ENCODE measurements around the gene MFGE8.
A peak's percentile ranks its signal among the peaks of the same experiment; 100 is the strongest.

Gene MFGE8

DNA sequence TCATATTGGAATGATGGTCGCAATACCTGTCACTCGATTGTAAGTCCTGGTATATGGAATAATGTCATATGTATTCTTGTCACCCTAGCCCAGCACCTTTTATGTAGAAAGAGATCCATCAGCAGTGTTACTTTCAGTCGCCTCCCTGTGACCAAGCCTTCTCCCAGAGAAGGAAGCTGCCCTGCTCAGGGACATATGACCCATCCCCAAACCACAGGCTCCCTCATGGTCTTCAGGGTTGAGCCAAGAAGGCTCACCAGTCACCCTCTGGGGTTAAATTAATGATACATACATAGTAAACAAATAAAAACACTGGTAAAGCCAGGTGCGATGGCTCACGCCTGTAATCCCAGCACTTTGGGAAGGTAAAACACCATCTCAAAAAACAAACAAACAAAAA lies 4.6 kb upstream of the MFGE8 start:
- no peak for DNase-seq

DNA sequence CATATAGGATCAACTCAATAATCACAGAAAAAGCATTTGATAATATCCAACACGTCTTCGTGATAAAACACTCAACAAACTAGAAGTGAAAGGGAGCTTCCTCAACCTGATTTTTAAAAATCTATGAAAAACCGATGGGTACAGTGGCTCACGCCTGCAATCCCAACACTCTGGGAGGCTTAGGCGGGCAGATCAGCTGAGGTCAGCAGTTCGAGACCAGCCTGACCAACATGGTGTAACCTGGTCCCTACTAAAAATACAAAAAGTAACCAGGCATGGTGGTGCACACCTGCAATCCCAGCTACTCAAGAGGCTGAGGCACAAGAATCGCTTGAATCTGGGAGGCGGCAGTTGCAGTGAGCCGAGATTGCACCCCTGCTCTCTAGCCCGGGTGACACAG lies 2.2 kb upstream of the MFGE8 start:
- DNase-seq = no peak

DNA sequence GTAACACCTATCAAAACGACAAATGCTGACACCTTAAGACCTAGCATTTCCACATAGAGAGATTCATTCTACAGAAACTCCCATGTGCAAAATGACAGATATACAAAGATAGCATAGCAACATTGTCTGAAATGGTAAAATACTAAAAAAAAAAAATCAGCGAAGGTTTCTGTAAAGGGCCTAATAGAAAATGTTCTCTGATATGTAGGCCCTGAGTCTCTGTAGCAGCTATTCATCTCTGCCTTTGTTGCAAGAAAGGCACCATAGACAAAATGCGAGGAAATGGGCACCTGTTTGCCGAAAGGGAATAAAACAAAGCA lies 631 bp upstream of the MFGE8 start:
- DNase-seq = no peak

DNA sequence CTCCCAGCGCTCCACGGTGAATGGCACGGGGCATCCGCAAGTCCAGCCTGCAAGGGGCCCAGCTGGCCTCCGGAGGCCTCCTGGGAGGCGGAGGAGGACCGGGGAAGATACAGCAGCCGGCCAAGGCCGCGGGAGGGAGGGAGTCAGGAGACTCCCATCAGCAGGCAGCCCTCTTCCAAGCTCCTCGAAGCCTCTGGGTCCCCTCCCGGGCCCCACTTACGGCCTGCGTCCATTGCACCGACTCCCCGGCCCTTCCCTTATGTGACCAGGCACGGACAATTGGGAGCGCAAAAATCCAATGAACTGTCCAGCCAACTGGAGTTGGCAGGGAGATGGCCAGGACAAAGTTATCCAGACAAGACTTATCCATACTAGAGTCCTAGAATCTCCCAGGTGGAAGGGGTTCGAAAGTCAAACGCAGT lies 668 bp downstream of the MFGE8 start:
- no peak for DNase-seq

DNA sequence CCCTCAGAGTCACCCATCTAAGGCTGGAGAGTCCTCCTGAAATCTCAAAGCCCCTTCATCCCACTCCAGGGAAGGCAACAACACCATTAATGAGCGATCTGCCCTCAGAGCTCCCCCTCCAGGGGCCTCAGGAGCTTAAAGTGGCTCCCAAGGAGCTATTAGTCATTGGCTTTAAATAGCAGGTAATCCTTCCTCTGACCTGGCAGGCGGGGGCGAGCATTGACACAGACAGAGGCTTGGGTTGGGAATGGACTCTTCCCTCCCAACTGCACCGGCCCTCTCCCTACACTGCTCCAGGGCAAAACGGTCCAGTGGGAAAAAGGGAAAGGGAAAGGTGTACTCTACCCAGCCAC lies 1.4 kb downstream of the MFGE8 start:
- no peak for DNase-seq

DNA sequence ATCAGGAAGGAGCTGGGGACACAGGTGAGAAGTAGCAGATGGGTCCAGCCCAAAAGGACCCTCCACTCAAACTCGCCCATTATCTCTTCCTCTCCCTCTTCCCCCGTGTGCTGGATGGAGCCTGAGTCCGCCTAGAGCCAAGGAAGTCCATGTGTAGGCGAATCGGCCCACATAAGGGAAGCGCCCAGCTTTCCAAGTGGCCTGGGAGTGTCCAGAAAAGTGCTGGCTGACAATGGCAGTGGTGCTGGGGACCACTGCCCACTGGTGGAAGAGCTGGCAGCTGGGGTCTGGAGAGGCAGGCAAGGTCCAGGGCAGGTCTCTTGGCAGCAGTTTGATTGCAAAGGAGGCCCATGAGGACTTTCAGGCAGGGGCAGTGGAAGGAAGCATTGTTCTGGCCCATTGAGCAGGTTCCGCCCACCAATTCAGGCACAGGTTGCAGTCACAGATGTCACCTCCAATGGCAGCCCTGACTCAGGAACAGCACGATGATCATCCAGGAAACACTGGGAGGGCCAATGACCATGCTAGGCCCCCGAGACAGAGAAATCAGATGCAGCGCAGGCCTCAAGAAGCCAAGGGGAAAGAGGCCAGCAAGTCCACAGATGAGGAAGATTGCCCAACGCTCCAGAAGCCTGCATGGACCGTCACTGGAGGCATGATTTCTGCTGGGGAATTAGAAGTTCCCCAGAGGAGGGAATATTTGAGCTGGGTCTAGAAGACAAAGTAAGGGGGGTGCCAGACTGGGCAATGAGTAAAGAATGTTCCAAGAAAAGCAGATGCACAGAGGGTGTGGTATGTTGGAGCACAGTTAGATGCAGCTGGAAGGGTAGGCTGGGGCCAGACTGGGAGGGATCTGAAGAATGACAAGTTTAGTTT lies 3.0 kb downstream of the MFGE8 start:
- no peak for DNase-seq

DNA sequence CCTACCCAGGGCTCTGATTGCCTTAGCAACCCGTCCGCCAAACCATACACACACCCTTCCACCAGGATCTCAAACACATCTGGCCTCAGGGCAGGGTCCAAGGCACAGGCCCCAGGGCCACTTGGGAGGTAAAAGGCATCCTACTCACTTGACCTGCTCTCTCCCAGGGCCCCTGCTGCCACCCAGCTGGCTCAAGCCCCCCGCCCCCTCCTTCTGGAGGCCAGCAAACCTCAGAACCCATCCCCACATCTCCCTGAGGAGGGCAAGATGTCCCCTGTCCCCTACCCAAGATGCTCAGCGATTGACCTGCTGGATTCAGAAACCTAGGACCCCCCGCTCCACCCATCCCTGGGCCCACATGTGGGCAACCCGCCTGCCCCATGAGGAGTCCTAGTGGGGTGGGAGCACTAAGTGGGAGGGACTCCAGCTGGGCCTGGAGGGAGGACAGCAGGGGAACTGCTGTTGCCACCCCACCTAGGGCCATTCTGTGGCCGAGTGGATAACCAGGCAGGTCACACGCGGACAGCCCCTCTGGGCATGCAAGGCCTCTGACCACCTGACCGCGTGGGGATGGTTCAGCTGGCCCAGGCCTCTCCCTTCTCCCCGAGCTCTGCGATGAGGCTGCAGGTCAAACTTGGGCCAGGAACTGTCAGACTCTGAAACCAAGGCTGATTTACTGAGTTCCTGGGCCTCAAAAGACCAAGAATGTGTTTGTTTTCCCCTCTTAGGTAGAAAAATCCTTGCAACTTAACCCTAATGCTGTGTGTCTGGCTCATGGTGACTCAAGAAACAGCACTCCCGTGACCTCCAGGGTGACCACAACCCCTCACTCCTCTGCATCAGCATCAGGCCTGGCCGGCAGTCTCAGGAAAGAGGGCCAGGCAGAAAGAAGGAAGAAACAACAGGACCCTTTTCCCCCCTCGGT lies 4.2 kb downstream of the MFGE8 start:
- no peak for DNase-seq

DNA sequence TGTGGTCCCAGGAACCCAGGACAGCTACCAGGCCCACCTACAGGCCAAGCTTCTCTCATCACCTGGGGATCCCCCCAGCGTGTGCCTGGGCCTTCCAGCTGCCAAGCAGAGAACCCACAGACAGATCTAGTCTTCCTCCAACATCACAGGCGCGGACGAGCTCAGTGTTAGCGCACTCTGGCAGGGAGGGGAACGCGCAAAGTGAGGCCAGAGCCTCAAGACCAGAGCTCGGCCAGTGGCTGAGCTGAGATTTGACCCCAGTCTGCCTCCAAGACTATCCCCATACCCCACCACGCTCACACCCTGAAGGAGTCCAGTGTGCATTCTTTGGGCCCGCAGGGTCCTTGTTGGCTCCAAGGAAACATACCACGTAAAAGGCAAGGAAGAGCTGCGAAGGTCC lies 5.1 kb downstream of the MFGE8 start:
- no peak for DNase-seq

DNA sequence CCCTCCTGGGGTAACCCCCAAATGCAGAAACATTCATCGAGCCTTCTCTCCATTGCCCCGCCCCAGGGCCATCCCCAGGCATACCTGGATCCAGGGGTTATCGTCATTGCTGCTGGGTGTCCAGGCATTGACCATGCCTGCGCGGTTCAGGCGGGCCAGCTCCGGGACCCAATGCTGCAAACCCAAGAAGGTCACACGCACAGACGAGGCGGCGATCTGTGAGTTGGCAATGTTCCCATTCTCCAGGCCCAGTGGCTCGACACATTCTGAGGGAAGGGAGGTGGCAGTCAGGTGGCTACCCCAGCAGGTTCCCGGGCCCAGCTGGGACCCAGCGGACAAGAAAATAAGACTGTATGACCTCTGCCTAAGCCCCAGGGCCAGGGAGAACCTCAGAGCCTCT lies 6.1 kb downstream of the MFGE8 start:
- DNase-seq = no peak

DNA sequence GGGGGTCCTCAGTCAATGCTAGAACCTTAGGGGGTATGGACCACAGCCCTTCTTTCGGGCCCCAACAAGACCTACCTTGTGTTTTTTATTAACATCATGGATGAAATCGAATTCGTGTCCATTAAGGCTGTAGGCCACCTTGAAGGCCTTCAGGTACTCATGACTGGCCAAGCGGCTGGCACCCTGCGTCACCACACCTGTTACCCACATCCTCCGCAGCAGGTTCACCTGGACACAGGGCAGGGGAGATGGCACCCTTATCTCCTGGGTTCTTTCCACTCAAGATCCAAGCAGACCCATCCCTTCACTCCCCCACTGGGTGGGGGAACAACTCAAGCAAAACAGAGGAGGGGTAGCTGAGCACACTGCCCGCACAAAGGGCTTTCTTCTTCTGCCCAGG lies 6.6 kb downstream of the MFGE8 start:
- DNase-seq = no peak

DNA sequence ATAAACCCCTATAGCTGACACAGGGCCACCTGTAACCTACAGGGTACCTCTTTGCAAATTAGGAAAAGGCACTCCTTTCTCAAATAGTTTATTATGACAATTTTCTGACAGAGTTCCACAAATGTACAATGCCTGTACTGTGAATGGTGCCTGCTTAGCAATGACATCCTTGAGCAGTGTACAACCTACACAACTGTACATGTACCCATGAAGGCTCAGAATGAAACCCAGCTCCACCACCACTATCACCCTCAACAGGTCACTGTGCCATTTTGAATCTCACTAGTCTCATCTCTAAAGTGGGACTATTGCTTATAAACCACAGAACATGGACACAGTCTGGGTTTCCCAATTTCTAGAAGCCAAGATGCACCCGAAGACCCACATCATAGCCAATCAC lies 7.0 kb downstream of the MFGE8 start:
- no peak for DNase-seq

DNA sequence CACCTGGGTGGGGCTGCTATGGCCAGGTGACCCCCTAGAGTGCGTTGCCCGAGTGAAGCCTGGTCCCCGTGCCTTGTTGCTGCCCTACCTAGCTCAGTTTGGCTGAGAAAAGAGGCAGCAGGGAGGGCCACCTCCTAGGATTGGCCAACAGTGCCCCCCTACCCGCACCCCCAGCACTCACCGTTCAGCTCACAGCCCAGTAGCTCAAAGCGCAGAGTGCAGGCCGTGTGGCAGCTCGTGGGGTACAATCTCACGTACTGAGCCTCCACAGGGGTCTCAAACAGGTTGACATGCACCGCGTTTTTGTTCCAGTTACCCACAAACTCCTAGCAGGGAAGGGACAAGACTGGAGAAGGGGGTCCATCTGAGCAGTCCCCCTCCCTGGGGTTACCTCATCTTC lies 7.6 kb downstream of the MFGE8 start:
- DNase-seq = no peak

DNA sequence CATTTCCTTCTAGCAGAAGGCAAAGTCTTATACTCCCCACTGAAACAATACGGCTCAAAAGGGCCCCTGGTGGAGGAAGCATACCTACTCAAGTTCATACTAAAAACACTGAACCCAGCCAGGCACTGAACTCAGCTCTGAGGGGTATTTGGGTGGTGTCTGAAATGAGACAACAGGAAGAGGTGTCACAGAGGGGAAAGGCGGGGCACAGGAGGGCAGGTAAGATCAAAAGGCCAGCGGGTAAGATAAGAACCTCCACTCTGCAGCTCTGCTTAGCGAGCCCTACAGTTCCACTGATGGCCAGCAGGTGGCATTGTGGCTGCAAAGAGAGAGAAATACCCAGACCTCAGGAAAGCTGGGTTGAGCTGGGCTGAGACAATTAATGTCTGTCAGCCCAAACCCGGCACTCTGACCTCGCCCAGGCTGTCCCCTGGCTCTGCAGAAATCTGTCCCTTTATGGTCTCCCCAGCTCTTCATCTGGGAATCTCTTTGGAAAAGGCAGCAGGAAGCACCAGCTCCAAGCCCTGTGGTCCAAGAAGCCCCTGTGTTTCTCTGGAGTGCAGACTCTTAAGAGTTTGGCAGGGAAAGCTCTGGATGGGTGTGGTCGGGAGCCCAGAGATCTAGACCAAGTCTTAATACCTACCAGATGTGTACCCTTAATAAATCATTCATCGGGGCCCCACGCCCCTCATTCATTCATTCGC lies 8.4 kb downstream of the MFGE8 start:
- DNase-seq = peak; percentile 94

DNA sequence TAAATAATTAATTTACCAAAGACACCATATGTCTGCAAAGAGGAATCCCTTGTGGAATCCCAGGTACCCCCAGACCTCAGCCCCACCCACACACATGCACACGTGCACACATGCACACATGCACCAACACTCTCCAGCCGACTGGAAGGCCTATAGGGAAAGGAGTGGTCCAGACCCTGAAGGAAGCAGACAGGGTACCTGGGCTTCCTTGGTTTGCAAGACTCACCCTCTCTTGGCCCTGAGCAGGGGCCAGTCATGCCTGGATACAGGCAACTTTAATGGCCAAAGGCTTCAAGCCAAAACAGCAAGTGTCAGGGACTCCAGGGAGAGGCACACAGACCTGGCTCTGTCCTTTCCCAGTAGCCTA lies 8.9 kb downstream of the MFGE8 start:
- no peak for DNase-seq

DNA sequence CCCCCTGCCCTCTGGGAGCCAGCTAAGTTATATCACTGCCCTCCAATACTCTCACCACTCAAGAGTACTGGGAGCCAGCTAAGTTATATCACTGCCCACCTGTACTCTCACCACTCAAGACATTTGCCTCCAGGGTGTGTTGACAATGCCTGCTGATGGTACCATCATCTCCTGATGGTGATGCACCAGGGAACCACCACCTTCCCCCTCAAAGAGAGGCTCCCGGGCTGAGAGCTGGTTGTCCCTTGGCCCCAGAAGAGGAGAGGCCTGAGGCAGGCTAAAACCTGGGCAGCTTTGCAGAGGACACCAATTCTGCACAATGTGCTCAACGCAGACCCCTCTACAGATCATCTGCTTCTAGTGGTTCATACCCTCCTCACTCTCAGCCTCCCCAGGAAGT lies 10.3 kb downstream of the MFGE8 start:
- DNase-seq = no peak

DNA sequence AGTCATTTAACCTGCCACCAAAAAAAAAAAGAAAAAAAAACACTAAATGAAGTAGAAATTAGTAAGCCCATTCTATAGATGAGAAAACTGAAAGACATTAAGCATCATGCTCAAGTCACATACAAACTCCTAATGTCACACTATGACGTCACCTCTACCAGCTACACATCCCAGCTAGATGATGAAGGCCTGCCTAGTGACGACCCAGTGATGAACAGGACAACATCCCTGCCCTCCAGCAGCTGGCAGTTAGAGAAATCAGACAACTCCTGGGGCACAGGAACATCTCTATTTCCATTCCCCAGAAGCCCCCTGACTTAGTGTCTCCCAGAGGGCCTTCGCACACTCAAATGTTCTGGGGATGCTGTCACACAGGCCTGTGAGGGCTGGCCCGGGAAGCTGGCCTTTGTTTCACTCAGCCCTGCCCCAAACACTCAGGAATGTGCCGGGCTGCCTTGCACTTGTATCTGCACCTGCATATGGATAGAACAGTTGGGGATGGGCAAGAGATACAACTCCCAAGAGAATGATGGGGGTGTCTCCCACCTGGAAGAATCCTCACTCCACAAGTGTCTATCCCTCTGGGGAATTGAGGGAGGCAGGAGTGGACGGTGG lies 10.9 kb downstream of the MFGE8 start:
- no peak for DNase-seq

DNA sequence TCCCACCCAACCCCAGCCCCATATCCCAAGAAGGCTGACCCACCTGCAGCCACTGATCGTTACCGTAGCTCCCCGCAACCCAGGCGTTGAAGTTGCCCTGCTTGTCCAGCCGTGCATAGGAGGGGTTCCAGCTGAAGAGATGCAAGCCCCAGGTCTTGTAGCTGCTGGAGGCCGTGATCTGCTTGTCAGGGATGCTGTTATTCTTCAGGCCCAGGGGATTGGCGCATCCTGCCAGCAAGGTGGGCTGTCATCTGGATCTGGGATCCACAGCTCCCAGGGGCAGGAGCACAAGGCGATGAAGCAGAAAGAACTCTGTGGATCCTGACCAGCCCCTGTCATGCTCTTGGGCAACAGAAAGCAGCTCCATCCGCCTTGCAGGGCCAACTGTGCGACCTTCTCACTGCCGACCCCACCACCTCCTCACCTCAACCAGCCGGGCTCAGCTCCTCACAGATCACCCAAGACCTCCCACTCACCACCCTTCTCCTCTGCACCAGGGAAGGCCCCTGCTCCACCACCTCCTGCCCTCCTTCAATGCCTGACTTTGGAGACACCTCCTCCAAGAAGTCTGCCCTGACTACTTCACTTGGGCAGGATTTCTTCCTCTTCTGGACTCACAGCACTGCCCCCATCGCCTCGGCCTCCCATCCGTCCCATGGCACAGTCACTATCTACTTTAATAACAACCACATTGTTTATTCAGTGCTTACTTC lies 11.5 kb downstream of the MFGE8 start:
- no peak for DNase-seq

DNA sequence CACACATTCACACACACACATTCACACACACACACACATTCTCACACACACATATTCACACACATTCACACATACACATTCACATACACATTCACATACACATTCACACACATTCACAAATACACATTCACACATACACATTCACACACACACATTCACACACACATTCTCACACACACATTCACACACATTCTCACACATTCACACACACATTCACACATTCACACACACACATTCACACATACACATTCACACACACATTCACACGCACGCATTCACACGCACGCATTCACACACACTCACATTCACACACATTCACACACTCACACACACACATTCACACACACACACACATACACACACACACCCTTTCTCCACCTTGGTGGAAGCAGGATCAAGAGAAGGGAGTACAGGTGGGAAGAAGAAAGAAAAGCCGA lies 12.2 kb downstream of the MFGE8 start:
- DNase-seq = no peak

DNA sequence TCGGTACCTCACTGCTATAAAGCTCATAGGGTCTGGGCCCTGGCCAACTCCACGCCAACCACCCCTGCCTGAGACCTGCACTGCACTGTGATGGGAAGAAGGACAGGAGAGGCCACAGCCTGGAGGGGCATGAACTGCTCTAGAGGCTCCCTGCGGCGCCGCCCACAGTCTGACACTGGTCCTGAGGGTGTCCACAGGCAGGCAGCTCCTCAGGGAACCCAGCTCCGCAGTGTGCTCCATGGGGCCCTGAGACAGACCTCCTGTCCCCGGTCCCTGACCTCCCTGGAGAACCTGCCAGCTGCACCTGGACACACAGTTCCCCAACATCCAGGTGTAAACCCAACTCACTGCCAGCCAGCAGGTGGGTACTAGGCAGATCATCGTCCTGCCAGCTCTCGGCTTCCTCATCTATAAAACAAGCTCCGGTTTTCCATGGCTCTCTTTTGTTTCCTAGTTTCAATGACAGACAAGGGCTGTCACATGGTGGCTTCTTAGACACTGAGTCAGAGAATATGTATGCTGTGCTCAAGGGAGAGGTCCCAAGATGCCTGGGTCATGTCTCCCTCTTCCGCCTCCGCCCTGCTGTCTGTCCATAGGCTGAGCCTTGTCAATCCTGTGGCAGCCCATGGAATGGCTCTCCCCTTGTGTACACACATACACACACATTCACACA lies 12.7 kb downstream of the MFGE8 start:
- DNase-seq = no peak

DNA sequence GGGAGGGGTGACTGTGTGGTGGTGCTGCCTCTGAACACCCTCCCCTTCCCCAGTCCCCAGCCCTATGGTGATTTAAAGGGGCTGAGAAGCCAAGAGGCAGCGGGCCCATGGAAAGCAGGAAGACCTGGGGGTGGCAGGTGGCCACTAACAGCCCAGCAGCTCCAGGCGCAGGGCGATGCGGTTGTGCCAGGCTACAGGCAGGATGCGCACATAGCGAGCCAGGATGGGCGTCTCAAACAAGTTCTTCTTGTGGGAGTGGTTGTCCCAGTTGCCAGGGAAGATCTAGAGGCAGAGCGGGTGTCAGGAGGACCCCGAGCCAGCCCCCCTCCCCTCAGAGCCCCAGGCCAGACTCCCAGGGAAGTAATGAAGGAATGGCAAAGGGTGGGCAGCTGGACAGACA lies 13.9 kb downstream of the MFGE8 start:
- DNase-seq = no peak

DNA sequence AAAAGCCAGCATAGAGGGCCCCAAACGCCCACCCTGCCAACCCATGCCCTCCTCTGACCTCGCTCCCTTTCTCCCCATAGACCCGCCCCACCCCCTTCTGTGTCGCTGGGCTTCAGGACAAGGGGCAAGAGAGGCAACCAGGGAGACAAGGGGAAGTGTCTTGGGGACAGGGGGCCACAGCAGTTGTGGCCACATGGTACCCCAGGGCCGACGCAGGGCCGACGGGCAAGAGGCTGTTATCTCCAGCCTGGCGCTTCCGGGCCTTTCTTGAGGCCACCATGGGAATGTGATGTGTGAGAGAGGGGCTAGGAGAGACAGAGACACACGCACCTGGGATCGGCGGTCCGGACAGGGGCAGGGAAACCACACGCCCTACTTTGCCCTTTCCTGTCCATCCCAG lies 14.4 kb downstream of the MFGE8 start:
- no peak for DNase-seq
